GM21360 (cell line): Measurements from ENCODE around the gene FYN.

Source experiments
- ATAC-seq: cut with Tn5 transposase; IDR thresholded peaks from one replicate; pipeline ENCODE4 v1.9.1; 2021; ENCODE audit warnings: mild to moderate bottlenecking, moderate library complexity; ENCODE audit not compliant: unreplicated experiment

FYN gene

GRCh38 chr6:111884068-111884467 is 10.8 kb upstream of the FYN start:
- no peak for ATAC-seq

GRCh38 chr6:111880181-111880888 is 7.1 kb upstream of the FYN start:
- ATAC-seq, result no peak

GRCh38 chr6:111875741-111876140 is 2.5 kb upstream of the FYN start:
- no peak for ATAC-seq

- ATAC-seq, result no peak
Observed at GRCh38 chr6:111874025-111874415, 768 bp upstream of the FYN start.

GRCh38 chr6:111872401-111873177 is 663 bp downstream of the FYN start:
- ATAC-seq, result peak; percentile 15

- ATAC-seq, result no peak
Observed at GRCh38 chr6:111871725-111872400, 1.4 kb downstream of the FYN start.

- no peak for ATAC-seq
Observed at GRCh38 chr6:111871207-111871606, 2.0 kb downstream of the FYN start.

- ATAC-seq, result no peak
Observed at GRCh38 chr6:111870742-111871064, 2.5 kb downstream of the FYN start.

GRCh38 chr6:111870051-111870741 is 3.1 kb downstream of the FYN start:
- no peak for ATAC-seq

- ATAC-seq, result no peak
Observed at GRCh38 chr6:111866857-111867256, 6.4 kb downstream of the FYN start.

GRCh38 chr6:111865909-111866546 is 7.2 kb downstream of the FYN start:
- ATAC-seq, result no peak

- ATAC-seq, result no peak
Observed at GRCh38 chr6:111865049-111865585, 8.1 kb downstream of the FYN start.

- ATAC-seq, result no peak
Observed at GRCh38 chr6:111864138-111865048, 8.9 kb downstream of the FYN start.

- ATAC-seq, result no peak
Observed at GRCh38 chr6:111862741-111863140, 10.5 kb downstream of the FYN start.

- ATAC-seq, result no peak
Observed at GRCh38 chr6:111862314-111862713, 10.9 kb downstream of the FYN start.

GRCh38 chr6:111861431-111861885 is 11.8 kb downstream of the FYN start:
- ATAC-seq, result no peak

- ATAC-seq, result no peak
Observed at GRCh38 chr6:111858347-111858746, 14.9 kb downstream of the FYN start.

- no peak for ATAC-seq
Observed at GRCh38 chr6:111857674-111858337, 15.4 kb downstream of the FYN start.

GRCh38 chr6:111855753-111856152 is 17.5 kb downstream of the FYN start:
- no peak for ATAC-seq
